HL-60 (cell line): ENCODE results near the gene TSPAN13.

Experiments used
- DNase-seq, 2 experiments: peaks; one replicate each; pipeline ENCODE4 v3.0.0-alpha.2; 2010 to 2020; ENCODE audit warnings: low read depth in 1 of 2, low spot score in 1 of 2
- H3K27ac ChIP-seq: fragments of 250-450 bp; sonication (Bioruptor Pico); replicated peaks from 2 replicates; pipeline ENCODE4 v1.5.1; 2020; ENCODE audit warnings: mild to moderate bottlenecking, moderate library complexity
- H3K27me3 ChIP-seq: fragments of 250-450 bp; sonication (Bioruptor Pico); 2 replicates; pipeline ENCODE4 v1.5.1; 2021; ENCODE audit warnings: mild to moderate bottlenecking, moderate library complexity; ENCODE audit not compliant: insufficient read depth, poor library complexity, severe bottlenecking
- H3K4me3 ChIP-seq: replicated peaks from 2 replicates; pipeline ENCODE4 v1.5.1; 2011; ENCODE audit warnings: mild to moderate bottlenecking, control low read depth, low read length; ENCODE audit not compliant: insufficient read depth
- GABPA ChIP-seq: IDR thresholded peaks from 2 replicates; pipeline ENCODE4 v1.6.1; 2012; ENCODE audit warnings: low read depth
- POLR2AphosphoS5 ChIP-seq: IDR thresholded peaks from 2 replicates; pipeline ENCODE4 v1.6.1; 2012; ENCODE audit warnings: low read depth
- SPI1 ChIP-seq: IDR thresholded peaks from 2 replicates; pipeline ENCODE4 v1.6.1; 2012; ENCODE audit warnings: low read depth, mild to moderate bottlenecking, borderline replicate concordance
- TF ChIP-seq, protein P1 (sequence below): IDR thresholded peaks from one replicate; pipeline ENCODE4 v1.5.1; 2011; ENCODE audit warnings: low read length, control low read depth, inconsistent platforms; ENCODE audit not compliant: insufficient read depth
- TF ChIP-seq, protein P2 (sequence below): IDR thresholded peaks from 2 replicates; pipeline ENCODE4 v1.6.1; 2012; ENCODE audit warnings: low read depth; ENCODE audit not compliant: insufficient replicate concordance

The TSPAN13 gene

DNA sequence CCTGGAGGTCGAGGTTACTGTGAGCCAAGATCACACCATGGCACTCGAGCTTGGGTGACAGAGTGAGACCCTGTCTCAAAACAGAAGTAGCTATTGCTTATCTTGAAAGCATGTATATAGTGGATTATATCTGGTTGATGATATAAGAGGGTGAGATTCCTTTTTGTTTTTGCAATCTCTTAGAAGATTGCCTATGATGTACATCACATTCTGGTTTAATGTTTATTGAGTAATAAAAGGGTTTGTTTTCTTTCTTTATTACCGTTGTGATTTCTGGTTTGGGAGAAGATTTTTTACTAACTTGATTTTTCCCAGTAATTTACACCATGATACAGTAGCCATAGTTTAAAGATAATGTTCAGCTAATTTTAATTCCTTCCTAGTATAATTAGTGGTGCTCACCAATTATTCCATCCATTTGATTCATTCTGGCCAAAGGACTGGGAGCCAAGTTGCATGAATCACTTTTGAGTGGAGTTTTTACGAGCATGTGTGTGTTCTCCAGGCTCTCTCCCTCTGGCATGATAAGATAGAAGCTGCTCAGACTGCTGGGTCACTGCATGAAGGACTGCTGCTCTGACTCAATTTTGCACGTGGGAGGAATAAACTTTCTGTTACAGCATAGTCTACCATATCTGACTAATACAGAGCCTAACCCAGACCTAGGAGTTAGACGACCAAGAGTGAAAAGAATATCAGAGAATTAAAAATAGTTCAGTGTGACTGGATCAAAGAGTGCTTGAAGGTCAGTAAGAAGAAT lies 13.5 kb upstream of the TSPAN13 start:
- TF ChIP-seq, protein P1, sequence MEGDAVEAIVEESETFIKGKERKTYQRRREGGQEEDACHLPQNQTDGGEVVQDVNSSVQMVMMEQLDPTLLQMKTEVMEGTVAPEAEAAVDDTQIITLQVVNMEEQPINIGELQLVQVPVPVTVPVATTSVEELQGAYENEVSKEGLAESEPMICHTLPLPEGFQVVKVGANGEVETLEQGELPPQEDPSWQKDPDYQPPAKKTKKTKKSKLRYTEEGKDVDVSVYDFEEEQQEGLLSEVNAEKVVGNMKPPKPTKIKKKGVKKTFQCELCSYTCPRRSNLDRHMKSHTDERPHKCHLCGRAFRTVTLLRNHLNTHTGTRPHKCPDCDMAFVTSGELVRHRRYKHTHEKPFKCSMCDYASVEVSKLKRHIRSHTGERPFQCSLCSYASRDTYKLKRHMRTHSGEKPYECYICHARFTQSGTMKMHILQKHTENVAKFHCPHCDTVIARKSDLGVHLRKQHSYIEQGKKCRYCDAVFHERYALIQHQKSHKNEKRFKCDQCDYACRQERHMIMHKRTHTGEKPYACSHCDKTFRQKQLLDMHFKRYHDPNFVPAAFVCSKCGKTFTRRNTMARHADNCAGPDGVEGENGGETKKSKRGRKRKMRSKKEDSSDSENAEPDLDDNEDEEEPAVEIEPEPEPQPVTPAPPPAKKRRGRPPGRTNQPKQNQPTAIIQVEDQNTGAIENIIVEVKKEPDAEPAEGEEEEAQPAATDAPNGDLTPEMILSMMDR = no peak
- TF ChIP-seq POLR2AphosphoS5 (no peak), SPI1 (no peak), GABPA (no peak)
- TF ChIP-seq, protein P2, sequence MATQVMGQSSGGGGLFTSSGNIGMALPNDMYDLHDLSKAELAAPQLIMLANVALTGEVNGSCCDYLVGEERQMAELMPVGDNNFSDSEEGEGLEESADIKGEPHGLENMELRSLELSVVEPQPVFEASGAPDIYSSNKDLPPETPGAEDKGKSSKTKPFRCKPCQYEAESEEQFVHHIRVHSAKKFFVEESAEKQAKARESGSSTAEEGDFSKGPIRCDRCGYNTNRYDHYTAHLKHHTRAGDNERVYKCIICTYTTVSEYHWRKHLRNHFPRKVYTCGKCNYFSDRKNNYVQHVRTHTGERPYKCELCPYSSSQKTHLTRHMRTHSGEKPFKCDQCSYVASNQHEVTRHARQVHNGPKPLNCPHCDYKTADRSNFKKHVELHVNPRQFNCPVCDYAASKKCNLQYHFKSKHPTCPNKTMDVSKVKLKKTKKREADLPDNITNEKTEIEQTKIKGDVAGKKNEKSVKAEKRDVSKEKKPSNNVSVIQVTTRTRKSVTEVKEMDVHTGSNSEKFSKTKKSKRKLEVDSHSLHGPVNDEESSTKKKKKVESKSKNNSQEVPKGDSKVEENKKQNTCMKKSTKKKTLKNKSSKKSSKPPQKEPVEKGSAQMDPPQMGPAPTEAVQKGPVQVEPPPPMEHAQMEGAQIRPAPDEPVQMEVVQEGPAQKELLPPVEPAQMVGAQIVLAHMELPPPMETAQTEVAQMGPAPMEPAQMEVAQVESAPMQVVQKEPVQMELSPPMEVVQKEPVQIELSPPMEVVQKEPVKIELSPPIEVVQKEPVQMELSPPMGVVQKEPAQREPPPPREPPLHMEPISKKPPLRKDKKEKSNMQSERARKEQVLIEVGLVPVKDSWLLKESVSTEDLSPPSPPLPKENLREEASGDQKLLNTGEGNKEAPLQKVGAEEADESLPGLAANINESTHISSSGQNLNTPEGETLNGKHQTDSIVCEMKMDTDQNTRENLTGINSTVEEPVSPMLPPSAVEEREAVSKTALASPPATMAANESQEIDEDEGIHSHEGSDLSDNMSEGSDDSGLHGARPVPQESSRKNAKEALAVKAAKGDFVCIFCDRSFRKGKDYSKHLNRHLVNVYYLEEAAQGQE = no peak
- no peak for DNase-seq
- no peak overlapping the region for H3K4me3 ChIP-seq
- H3K27ac ChIP-seq = no peak overlapping the region
- H3K27me3 ChIP-seq = no peaks in the 10 kb centered on the region

DNA sequence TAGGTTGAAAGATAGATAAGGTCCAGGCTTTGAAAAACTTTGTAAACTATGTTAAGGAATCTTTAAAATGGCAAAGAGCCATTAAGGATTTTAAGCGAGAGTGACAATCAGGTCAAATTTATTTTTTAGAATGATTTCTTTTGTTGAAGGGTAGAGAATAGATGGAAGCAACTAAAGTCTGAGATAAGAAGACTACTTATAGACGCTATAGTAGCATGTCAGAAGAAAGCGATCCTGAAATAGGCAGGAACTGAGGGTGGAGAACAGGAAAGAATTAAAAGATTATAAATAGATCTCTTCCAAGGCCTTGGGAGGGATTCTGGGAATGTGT lies 13.0 kb upstream of the TSPAN13 start:
- no peak overlapping the region for H3K27ac ChIP-seq

GRCh38 chr7:16740996-16741395 lies 12.6 kb upstream of the TSPAN13 start:
- DNase-seq = no peak
- Histone ChIP-seq H3K27ac (no peak overlapping the region), H3K27me3 (no peaks in the 10 kb centered on the region), H3K4me3 (no peak overlapping the region)
- TF ChIP-seq, protein P2 = no peak
- TF ChIP-seq GABPA (no peak), SPI1 (no peak), POLR2AphosphoS5 (no peak)
- TF ChIP-seq, protein P1 = no peak

More for the DNA sequence above, 13.0 kb upstream of the TSPAN13 start:
- DNase-seq = no peak
- TF ChIP-seq, protein P2 = no peak
- TF ChIP-seq SPI1 (no peak), GABPA (no peak), POLR2AphosphoS5 (no peak)
- TF ChIP-seq, protein P1 = no peak
- no peaks in the 10 kb centered on the region for H3K27me3 ChIP-seq
- H3K4me3 ChIP-seq = no peak overlapping the region
